ENCODE results near the gene GLP2R.

Gene GLP2R

DNA sequence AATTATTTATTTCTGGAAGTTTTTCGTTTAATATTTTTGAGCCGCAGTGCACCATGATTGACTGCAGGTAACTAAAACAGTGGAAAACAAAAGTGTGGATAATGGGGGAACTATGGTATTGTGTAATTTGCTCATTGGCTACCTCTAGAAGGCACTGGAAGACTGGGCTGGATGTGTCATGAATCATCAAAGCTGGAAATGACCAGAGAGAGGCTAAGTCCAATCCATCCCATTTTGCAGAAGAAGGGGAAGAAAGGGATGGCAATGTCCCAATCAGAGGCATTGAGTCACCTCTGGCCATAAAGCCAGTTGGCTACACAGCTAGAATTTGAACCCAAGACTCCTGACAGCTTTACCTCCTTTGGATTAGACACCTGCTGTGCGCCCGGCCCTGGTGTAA is 29.3 kb downstream of the GLP2R start:
- DNase-seq (ENCODE audit: low read depth in 1 of 2, low spot score in 1 of 2) = no peak
- TF ChIP-seq POLR2AphosphoS5 (IDR thresholded peaks at IDR 0.05; ENCODE audit: low read depth) (no peak), REST (IDR thresholded peaks at IDR 0.05; ENCODE audit: insufficient replicate concordance, low read depth) (no peak), SPI1 (IDR thresholded peaks at IDR 0.05; ENCODE audit: borderline replicate concordance, low read depth) (no peak), GABPA (IDR thresholded peaks at IDR 0.05; ENCODE audit: low read depth) (no peak)
- TF ChIP-seq, protein P1, sequence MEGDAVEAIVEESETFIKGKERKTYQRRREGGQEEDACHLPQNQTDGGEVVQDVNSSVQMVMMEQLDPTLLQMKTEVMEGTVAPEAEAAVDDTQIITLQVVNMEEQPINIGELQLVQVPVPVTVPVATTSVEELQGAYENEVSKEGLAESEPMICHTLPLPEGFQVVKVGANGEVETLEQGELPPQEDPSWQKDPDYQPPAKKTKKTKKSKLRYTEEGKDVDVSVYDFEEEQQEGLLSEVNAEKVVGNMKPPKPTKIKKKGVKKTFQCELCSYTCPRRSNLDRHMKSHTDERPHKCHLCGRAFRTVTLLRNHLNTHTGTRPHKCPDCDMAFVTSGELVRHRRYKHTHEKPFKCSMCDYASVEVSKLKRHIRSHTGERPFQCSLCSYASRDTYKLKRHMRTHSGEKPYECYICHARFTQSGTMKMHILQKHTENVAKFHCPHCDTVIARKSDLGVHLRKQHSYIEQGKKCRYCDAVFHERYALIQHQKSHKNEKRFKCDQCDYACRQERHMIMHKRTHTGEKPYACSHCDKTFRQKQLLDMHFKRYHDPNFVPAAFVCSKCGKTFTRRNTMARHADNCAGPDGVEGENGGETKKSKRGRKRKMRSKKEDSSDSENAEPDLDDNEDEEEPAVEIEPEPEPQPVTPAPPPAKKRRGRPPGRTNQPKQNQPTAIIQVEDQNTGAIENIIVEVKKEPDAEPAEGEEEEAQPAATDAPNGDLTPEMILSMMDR (IDR thresholded peaks at IDR 0.05; ENCODE audit: insufficient read depth, low read length) = no peak
- Histone ChIP-seq H3K4me3 (replicated peaks; ENCODE audit: insufficient read depth, low read length) (no peak overlapping the region), H3K27me3 (ENCODE audit: insufficient read depth, poor library complexity, severe bottlenecking) (no peaks in the 10 kb centered on the region), H3K27ac (replicated peaks) (no peak overlapping the region)

DNA sequence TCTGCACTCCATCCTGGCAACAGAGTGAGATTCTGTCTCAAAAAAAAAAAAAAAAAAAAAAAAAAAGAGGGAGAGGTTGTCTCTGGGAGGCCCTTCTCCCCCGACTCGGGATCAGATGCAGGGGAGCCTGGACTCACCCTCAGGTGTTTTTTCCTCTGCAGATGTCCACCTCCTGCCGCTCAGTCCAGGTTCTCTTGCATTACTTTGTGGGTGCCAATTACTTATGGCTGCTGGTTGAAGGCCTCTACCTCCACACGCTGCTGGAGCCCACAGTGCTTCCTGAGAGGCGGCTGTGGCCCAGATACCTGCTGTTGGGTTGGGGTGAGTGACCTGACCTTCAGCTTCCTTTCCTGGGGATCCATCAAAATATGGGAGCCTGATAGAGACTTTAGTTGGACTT is 34.1 kb downstream of the GLP2R start:
- H3K4me3 ChIP-seq (replicated peaks; ENCODE audit: insufficient read depth, low read length) = no peak overlapping the region
- TF ChIP-seq SPI1 (IDR thresholded peaks at IDR 0.05; ENCODE audit: borderline replicate concordance, low read depth) = no peak
- TF ChIP-seq, protein P1 (IDR thresholded peaks at IDR 0.05; ENCODE audit: insufficient read depth, low read length) = no peak
- TF ChIP-seq POLR2AphosphoS5 (IDR thresholded peaks at IDR 0.05; ENCODE audit: low read depth) = no peak
- no peak for TF ChIP-seq REST (IDR thresholded peaks at IDR 0.05; ENCODE audit: insufficient replicate concordance, low read depth)
- TF ChIP-seq GABPA (IDR thresholded peaks at IDR 0.05; ENCODE audit: low read depth) = no peak
- H3K27me3 ChIP-seq (ENCODE audit: insufficient read depth, poor library complexity, severe bottlenecking) = no peaks in the 10 kb centered on the region
- DNase-seq (ENCODE audit: low read depth in 1 of 2, low spot score in 1 of 2) = no peak
- H3K27ac ChIP-seq (replicated peaks) = no peak overlapping the region

GRCh38 chr17:9860851-9861250 is 35.1 kb downstream of the GLP2R start:
- DNase-seq (ENCODE audit: low read depth in 1 of 2, low spot score in 1 of 2) = peak in 1 of 2 experiments; percentile 38
- H3K27me3 ChIP-seq (ENCODE audit: insufficient read depth, poor library complexity, severe bottlenecking) = no peaks in the 10 kb centered on the region
- H3K4me3 ChIP-seq (replicated peaks; ENCODE audit: insufficient read depth, low read length) = no peak overlapping the region
- TF ChIP-seq SPI1 (IDR thresholded peaks at IDR 0.05; ENCODE audit: borderline replicate concordance, low read depth) (no peak), GABPA (IDR thresholded peaks at IDR 0.05; ENCODE audit: low read depth) (no peak), POLR2AphosphoS5 (IDR thresholded peaks at IDR 0.05; ENCODE audit: low read depth) (no peak), REST (IDR thresholded peaks at IDR 0.05; ENCODE audit: insufficient replicate concordance, low read depth) (no peak)
- TF ChIP-seq, protein P1 (IDR thresholded peaks at IDR 0.05; ENCODE audit: insufficient read depth, low read length) = no peak
- no peak overlapping the region for H3K27ac ChIP-seq (replicated peaks)
